Measurements from ENCODE around the gene MARF1.

DNA sequence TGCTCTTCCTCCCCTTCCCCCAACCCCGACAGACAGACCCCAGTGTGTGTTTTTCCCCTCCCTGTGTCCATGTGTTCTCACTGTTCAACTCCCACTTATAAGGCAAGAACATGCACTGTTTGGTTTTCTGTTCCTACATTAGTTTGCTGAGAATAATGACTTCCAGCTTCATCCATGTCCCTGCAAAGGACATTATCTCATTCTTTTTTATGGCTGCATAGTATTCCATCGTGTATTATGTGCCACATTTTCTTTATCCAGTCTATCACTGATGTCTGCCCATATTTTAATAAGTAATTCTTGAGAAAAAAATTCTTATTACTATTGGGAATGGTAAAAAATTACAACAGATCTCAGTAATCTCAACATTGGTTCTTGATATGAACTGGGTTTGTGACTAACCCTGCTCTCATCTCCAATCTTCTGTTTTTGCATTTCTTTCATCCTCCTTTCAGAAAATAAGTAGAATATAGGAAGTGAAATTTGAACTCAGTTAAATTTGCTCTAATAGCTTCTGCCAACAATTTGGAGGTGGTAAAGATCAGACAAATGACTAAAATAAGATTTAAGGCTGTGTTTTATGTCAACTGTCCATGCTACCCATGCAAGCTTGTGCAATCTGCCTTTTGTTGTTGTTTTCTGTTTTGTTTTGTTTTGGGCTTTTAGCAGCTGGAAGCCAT, 11.1 kb downstream of the MARF1 start:
- TF ChIP-seq, protein P1, sequence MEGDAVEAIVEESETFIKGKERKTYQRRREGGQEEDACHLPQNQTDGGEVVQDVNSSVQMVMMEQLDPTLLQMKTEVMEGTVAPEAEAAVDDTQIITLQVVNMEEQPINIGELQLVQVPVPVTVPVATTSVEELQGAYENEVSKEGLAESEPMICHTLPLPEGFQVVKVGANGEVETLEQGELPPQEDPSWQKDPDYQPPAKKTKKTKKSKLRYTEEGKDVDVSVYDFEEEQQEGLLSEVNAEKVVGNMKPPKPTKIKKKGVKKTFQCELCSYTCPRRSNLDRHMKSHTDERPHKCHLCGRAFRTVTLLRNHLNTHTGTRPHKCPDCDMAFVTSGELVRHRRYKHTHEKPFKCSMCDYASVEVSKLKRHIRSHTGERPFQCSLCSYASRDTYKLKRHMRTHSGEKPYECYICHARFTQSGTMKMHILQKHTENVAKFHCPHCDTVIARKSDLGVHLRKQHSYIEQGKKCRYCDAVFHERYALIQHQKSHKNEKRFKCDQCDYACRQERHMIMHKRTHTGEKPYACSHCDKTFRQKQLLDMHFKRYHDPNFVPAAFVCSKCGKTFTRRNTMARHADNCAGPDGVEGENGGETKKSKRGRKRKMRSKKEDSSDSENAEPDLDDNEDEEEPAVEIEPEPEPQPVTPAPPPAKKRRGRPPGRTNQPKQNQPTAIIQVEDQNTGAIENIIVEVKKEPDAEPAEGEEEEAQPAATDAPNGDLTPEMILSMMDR (IDR thresholded peaks at IDR 0.05): no peak
- TF ChIP-seq POLR2A (IDR thresholded peaks at IDR 0.05): no peak
